Measurements from ENCODE around the gene KCNA10. TPM values are rescaled to one million over a fixed set of nuclear protein-coding genes. Genes with fewer than 3 reads are reported as not detected.

KCNA10 gene
- polyA plus RNA-seq, 3 donors: not detected

Other genes with a start within 250 kb of the KCNA10 start
- 10 to 100 TPM; 11.6 to 14.7 (median 11.9) TPM for gene RBM15, start 179.8 kb downstream of the KCNA10 start, polyA plus RNA-seq (ENCODE audit: insufficient read length in 3 of 3)
- 100 to 1,000 TPM in 2 of 3 donors, 10 to 100 TPM in 1; 84.4 to 115 (median 113) TPM for gene SLC16A4, start 128.1 kb downstream of the KCNA10 start, polyA plus RNA-seq (ENCODE audit: insufficient read length in 3 of 3)
- 100 to 1,000 TPM; 275 to 288 (median 277) TPM for gene LAMTOR5, start 111.5 kb downstream of the KCNA10 start, polyA plus RNA-seq (ENCODE audit: insufficient read length in 3 of 3)
- under 1 TPM in 2 of 3 donors, not detected in 1; 0.07 to 0.12 TPM for gene PROK1, start 68.0 kb downstream of the KCNA10 start, polyA plus RNA-seq (ENCODE audit: insufficient read length in 3 of 3)
- under 1 TPM; 0.36 to 0.47 (median 0.36) TPM for gene KCNA2, start 87.2 kb upstream of the KCNA10 start, polyA plus RNA-seq (ENCODE audit: insufficient read length in 3 of 3)
- gene KCNA3, start 155.8 kb upstream of the KCNA10 start, polyA plus RNA-seq (ENCODE audit: insufficient read length in 3 of 3): under 1 TPM; 0.09 to 0.17 (median 0.13) TPM

Measured in renal cortex interstitium (tissue), 3 donors.